Fibroblast of villous mesenchyme (primary cell): ENCODE measurements around the gene FRK. TPM values are rescaled to one million over a fixed set of nuclear protein-coding genes. Genes with fewer than 3 reads are reported as not detected.

ENCODE experiments used
- DNase-seq: peaks from one replicate; pipeline ENCODE4 v3.0.0-alpha.2; 2010; ENCODE audit warnings: low read depth
- H3K4me3 ChIP-seq: 2 replicates; pipeline ENCODE4 v1.5.1; 2011; ENCODE audit warnings: low read depth, mild to moderate bottlenecking, low read length
- total RNA-seq: library from RNA; depleted of rRNA; stranded (reverse); fragments of >200 nt; gene quantifications from 2 replicates; pipeline ENCODE4 v1.2.3, GENCODE V29; 2012
- TF ChIP-seq, protein P1 (sequence below): IDR thresholded peaks from 2 replicates; pipeline ENCODE4 v1.5.1; 2012; ENCODE audit warnings: low read depth, mild to moderate bottlenecking, low read length; ENCODE audit not compliant: insufficient read depth

Gene FRK
- total RNA-seq, 1 donor: 0.43 TPM

DNA sequence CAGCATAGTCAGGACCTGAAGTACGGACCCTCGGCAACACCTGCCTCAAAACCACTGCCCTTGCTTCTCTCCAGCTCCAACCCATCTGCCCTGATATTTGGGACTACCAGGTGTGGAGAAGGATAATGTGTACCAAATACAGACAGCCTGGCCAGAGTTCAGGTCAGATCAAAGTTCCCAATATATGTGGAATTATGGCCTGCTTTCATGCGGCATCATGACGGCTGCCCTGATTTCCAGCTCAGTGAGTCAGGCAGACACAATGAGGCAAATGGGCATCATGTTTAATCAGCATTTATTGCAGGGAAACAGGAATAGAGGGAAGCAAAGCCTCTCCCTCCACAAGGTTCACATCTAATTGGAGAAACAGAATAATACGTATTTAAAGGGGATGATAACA, 57.9 kb downstream of the FRK start:
- H3K4me3 ChIP-seq: no peak overlapping the region
- TF ChIP-seq, protein P1, sequence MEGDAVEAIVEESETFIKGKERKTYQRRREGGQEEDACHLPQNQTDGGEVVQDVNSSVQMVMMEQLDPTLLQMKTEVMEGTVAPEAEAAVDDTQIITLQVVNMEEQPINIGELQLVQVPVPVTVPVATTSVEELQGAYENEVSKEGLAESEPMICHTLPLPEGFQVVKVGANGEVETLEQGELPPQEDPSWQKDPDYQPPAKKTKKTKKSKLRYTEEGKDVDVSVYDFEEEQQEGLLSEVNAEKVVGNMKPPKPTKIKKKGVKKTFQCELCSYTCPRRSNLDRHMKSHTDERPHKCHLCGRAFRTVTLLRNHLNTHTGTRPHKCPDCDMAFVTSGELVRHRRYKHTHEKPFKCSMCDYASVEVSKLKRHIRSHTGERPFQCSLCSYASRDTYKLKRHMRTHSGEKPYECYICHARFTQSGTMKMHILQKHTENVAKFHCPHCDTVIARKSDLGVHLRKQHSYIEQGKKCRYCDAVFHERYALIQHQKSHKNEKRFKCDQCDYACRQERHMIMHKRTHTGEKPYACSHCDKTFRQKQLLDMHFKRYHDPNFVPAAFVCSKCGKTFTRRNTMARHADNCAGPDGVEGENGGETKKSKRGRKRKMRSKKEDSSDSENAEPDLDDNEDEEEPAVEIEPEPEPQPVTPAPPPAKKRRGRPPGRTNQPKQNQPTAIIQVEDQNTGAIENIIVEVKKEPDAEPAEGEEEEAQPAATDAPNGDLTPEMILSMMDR: no peak
- no peak for DNase-seq

DNA sequence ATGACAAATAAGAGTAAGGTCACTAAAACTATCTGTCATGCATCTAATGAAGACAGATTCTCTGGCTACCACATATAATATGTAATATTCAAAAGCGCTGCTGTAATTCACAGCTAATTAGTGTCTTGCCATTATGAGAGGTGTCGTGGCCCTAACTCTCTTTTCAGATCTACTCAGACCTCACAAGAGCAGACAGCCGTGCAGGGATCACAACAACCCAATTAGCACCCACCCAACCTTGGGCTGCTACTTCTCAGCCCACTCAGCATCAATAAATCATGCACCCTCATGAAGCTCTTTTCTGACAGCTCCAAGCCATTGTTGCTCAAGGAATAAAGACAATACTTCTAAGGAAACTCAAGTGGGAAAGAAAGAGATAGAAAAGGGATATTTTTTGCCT, 61.5 kb downstream of the FRK start:
- DNase-seq: no peak
- TF ChIP-seq, protein P1: no peak
- H3K4me3 ChIP-seq: no peak overlapping the region

DNA sequence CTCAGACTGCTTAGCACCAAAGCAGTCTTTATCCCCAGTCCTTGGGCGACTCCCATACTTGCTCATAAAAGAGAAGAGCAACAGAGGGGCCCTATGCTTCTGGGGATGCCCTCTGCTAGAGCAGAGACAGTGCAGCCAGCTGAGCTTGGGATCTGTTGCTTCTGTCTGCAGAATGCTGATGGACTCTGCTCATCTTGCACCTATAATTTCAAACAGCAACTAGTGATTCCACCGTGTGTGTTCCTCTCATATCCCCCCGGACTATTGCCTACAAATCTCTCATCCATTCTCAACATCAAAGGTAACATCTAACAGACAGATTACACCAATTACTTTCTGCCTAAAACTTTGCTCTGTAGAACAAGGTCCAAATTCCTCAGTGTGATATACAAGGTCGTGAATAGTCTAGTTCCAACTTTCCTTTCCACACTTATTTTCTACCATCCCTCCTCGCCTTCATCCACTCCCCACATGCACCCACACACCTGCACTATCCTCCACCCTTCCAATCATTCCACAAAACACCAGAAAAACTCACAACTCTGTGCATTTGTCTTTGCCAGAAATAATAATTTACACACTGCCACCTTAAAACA, 62.6 kb downstream of the FRK start:
- no peak for DNase-seq
- TF ChIP-seq, protein P1: no peak
- no peak overlapping the region for H3K4me3 ChIP-seq

DNA sequence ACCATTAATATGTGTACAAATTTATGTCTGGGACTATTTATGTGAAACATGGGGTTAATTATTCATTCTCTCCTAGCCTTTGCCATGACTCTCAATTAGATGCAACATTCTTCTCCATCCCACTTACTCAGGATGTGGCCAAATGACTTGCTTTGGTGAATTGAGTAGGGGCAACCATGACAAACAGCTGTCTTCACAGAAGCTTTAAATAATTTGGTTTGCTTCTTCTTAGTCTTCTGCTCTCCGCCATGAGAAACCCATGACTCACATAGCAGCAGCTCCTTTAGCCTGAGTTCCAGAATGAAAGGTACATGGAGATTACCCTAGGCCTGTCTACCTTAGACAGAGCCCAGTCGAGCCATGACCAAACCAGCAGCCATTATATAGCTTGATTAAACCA, 74.7 kb downstream of the FRK start:
- TF ChIP-seq, protein P1: no peak
- no peak for DNase-seq
- H3K4me3 ChIP-seq: no peak overlapping the region

DNA sequence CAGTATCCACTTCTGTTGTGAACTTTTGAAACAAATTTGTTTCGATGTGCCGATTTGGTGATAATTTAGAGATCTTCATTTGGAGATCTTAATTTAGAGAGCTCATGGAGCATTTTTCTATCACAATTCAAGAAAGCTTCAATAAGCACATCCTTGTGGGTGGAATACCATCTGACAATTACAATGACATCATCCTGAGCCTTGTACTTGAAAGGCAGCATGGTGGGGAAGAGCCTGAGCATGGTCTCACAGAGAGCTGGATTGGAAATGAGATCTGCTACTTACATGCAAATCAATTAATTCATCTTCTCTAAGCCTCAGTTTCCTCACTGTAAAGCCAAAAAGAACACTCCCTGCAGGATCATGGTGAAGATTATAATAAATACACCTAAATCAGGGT, 75.9 kb downstream of the FRK start:
- no peak overlapping the region for H3K4me3 ChIP-seq
- TF ChIP-seq, protein P1: no peak
- no peak for DNase-seq

DNA sequence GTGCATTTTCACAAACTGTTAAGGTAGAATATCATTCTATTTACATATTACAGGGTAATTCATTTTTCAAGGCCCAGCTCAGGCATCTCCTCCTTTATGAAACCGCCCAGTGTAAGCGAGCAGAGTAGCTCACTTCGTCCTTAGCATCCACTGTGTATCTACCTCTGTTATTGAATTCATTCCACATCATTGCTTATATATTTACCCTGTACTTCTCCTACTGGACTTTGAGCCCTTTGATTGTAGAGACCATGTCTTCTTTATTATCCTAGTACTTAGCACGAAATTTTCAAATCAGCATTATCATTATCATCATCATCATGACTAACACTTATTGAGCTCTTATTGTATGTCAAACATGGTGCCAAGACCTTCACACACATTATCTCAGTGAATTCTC, 76.7 kb downstream of the FRK start:
- no peak for DNase-seq
- no peak overlapping the region for H3K4me3 ChIP-seq
- TF ChIP-seq, protein P1: no peak

DNA sequence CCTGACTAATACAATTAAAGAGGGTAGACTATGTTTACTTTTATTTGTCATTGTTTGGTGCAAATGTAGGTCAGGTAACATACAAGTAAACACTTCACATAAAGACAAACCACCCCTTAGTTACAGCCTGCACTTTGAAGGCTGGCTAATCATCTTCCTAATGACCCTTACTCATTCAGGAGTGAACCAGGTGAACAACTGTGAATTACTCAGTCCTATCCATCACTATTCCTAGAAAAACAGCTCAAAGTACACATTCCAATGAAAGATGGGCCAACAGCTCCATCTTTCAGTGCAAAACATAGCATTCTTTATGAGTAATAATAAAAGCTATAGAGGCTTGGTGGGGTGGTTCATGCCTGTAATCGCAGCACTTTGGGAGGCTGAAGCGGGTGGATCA, 78.2 kb downstream of the FRK start:
- H3K4me3 ChIP-seq: no peak overlapping the region
- no peak for DNase-seq
- TF ChIP-seq, protein P1: no peak
